OCI-LY3 (cell line): Measurements from ENCODE around the gene CARD9.

Source experiments
- CTCF ChIP-seq: fragments of 200-600, 300-600 bp; sonication (generic); IDR thresholded peaks from 2 replicates; pipeline ENCODE4 v1.5.1; 2014; ENCODE audit warnings: antibody characterized with exemption, low read length, low read depth
- EZH2phosphoT487 ChIP-seq: fragments of 200-600 bp; shearing (Covaris generic); IDR thresholded peaks from 2 replicates; pipeline ENCODE4 v1.6.1; 2018; ENCODE audit warnings: antibody characterized with exemption, mixed run types, low read depth

GRCh38 chr9:136314944-136315343 is 58.5 kb downstream of the CARD9 start:
- no peak for TF ChIP-seq CTCF
- TF ChIP-seq EZH2phosphoT487 = no peak
